NT2/D1 (cell line): ENCODE measurements around the gene NUP50.

Experiments used
- SUZ12 ChIP-seq: IDR thresholded peaks from 2 replicates; pipeline ENCODE4 v1.6.1; 2011; ENCODE audit not compliant: insufficient read length, insufficient read depth; ENCODE audit errors: extremely low read depth
- YY1 ChIP-seq: IDR thresholded peaks from 2 replicates; pipeline ENCODE4 v1.6.1; 2011; ENCODE audit not compliant: insufficient read length, insufficient read depth

DNA sequence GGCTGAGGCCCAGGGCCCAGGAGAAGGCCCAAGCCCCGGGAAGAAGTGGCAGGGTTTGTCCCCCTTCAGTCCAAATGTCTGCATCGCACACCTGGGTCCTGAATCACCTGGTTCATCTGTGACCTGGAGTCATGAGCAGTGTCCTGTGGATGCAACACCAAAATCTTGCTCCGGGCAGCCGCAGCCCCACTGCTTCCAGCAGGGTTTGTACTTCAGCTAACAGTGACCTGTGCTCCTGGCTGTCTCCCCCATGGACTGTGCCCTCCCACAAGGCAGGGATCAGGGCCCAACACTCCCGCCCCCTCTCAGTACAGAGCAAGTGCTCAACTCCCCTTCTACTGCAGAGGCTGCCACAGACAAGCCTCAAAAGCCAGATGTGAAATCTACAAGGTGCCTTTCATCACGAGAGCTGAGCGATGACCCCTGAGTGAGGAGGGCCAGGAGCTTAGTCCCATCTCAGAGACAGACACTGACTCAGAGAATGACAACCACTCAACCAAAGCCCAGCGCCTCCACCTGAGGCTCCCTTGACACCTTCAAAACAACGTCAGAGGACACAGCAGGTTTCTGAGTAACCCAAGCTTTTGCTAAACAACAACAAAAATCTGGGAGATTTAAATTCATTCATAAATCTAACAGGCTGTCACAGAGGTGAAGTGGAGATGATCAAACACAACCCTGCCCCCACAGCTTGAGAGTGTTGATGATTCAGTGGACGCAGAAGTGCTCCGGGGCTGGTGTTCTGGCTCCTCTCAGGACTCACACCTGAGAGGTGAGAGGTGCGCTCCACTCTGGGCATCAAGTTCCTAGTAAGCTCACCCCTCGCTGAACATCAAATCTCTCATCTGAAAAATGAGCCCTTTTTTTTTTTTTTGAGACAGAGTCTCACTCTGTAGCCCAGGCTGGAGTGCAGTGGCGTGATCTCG is 73.6 kb downstream of the NUP50 start:
- TF ChIP-seq YY1, result no peak
- no peak for TF ChIP-seq SUZ12
